Subcutaneous abdominal adipose tissue (tissue), 5 donors: ENCODE data around the gene S100PBP.

ENCODE experiments used
- H3K27ac ChIP-seq: one replicate; pipeline ENCODE4 v1.7.0; 2013; ENCODE audit warnings: low read depth, mild to moderate bottlenecking, inconsistent platforms, low read length, moderate library complexity
- H3K27me3 ChIP-seq, 5 donors: one replicate each; pipeline ENCODE4 v1.7.0; 2013; ENCODE audit warnings: low read length in 5 of 5, inconsistent platforms in 1 of 5; ENCODE audit not compliant: control insufficient read depth in 5 of 5, insufficient read depth in 4 of 5
- H3K36me3 ChIP-seq, 5 donors: one replicate each; pipeline ENCODE4 v1.7.0; 2013; ENCODE audit warnings: low read length in 5 of 5; ENCODE audit not compliant: control insufficient read depth in 5 of 5, insufficient read depth in 5 of 5
- H3K4me1 ChIP-seq, 5 donors: one replicate each; pipeline ENCODE4 v1.7.0; 2013; ENCODE audit warnings: low read length in 5 of 5, mild to moderate bottlenecking in 3 of 5, moderate library complexity in 1 of 5; ENCODE audit not compliant: control insufficient read depth in 5 of 5, insufficient read depth in 5 of 5
- H3K4me3 ChIP-seq, 5 donors: one replicate each; pipeline ENCODE4 v1.7.0; 2013; ENCODE audit warnings: low read length in 5 of 5, low read depth in 1 of 5
- H3K9ac ChIP-seq, 5 donors: one replicate each; pipeline ENCODE4 v1.7.0; 2013; ENCODE audit warnings: low read length in 5 of 5, mild to moderate bottlenecking in 4 of 5, moderate library complexity in 3 of 5
- H3K9me3 ChIP-seq, 5 donors: one replicate each; pipeline ENCODE4 v1.7.0; 2013; ENCODE audit warnings: low read length in 5 of 5; ENCODE audit not compliant: control insufficient read depth in 5 of 5
- donor health status: healthy.
- donor health status: healthy.
- donor health status: healthy.
- donor health status: healthy.
- donor health status: healthy.

Gene S100PBP

DNA sequence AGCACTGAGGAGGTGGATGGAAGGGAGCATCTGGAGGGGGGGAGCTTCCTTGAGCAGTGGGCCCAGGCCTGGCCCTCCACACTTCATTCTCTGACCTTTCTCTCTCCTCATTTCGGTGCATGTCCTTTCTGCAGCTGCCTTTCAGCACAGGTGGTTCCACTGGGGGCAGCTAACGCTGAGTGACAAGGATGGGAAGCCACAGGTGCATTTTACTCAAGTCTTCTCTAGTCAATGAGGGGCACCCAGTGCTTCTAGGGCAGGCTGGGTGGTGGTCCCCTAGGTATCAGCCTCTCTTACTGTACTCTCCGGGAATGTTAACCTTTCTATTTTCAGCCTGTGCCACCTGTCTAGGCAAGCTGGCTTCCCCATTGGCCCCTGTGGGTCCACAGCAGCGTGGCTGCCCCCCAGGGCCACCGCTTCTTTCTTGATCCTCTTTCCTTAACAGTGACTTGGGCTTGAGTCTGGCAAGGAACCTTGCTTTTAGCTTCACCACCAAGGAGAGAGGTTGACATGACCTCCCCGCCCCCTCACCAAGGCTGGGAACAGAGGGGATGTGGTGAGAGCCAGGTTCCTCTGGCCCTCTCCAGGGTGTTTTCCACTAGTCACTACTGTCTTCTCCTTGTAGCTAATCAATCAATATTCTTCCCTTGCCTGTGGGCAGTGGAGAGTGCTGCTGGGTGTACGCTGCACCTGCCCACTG is 43.5 kb upstream of the S100PBP start:
- Histone ChIP-seq H3K36me3 (peaks cover 3 to 54% (median 43%) of the 10 kb centered on the region in 5 donors), H3K9ac (no peak overlapping the region), H3K27me3 (no peaks in the 10 kb centered on the region), H3K4me1 (peaks cover 0 to 6% (median 4%) of the 10 kb centered on the region in 5 donors), H3K9me3 (no peaks in the 10 kb centered on the region), H3K27ac (no peak overlapping the region), H3K4me3 (no peak overlapping the region)

GRCh38 chr1:32774464-32774808 is 43.0 kb upstream of the S100PBP start:
- Histone ChIP-seq H3K27ac (no peak overlapping the region), H3K36me3 (peaks cover 3 to 59% (median 49%) of the 10 kb centered on the region in 5 donors), H3K9ac (no peak overlapping the region)

GRCh38 chr1:32774950-32775634 is 42.4 kb upstream of the S100PBP start:
- Histone ChIP-seq H3K9me3 (no peaks in the 10 kb centered on the region), H3K36me3 (peaks cover 6 to 62% (median 51%) of the 10 kb centered on the region in 5 donors), H3K9ac (no peak overlapping the region), H3K4me3 (no peak overlapping the region), H3K27me3 (no peaks in the 10 kb centered on the region), H3K27ac (no peak overlapping the region), H3K4me1 (peaks cover 0 to 6% (median 0%) of the 10 kb centered on the region in 5 donors)

More at GRCh38 chr1:32774464-32774808, 43.0 kb upstream of the S100PBP start:
- H3K27me3 ChIP-seq = no peaks in the 10 kb centered on the region
- no peak overlapping the region for H3K4me3 ChIP-seq
- peaks cover 0 to 6% (median under 1%) of the 10 kb centered on the region in 5 donors for H3K4me1 ChIP-seq
- H3K9me3 ChIP-seq = no peaks in the 10 kb centered on the region

- peaks cover 9 to 64% (median 54%) of the 10 kb centered on the region in 5 donors for H3K36me3 ChIP-seq
These were observed 41.7 kb upstream of the S100PBP start for GRCh38 chr1:32775640-32776337.

GRCh38 chr1:32779242-32779641 is 38.2 kb upstream of the S100PBP start:
- H3K9ac ChIP-seq = no peak overlapping the region
- H3K9me3 ChIP-seq = no peaks in the 10 kb centered on the region
- no peaks in the 10 kb centered on the region for H3K27me3 ChIP-seq
- no peak overlapping the region for H3K27ac ChIP-seq
- no peak overlapping the region for H3K4me3 ChIP-seq
- H3K4me1 ChIP-seq = peaks cover 0 to 3% (median 0%) of the 10 kb centered on the region in 5 donors
- H3K36me3 ChIP-seq = peaks cover 14 to 85% (median 71%) of the 10 kb centered on the region in 5 donors

More at GRCh38 chr1:32775640-32776337, 41.7 kb upstream of the S100PBP start:
- peaks cover 0 to 6% (median 0%) of the 10 kb centered on the region in 5 donors for H3K4me1 ChIP-seq
- no peak overlapping the region for H3K9ac ChIP-seq
- H3K4me3 ChIP-seq = no peak overlapping the region
- H3K9me3 ChIP-seq = no peaks in the 10 kb centered on the region
- no peaks in the 10 kb centered on the region for H3K27me3 ChIP-seq
- H3K27ac ChIP-seq = no peak overlapping the region

- H3K9ac ChIP-seq = no peak overlapping the region
- H3K27me3 ChIP-seq = no peaks in the 10 kb centered on the region
- H3K27ac ChIP-seq = no peak overlapping the region
- H3K36me3 ChIP-seq = peaks cover 21 to 86% (median 70%) of the 10 kb centered on the region in 5 donors
- H3K4me1 ChIP-seq = peaks cover 0 to 3% (median 0%) of the 10 kb centered on the region in 5 donors
- H3K9me3 ChIP-seq = no peaks in the 10 kb centered on the region
- H3K4me3 ChIP-seq = no peak overlapping the region
These were observed 37.4 kb upstream of the S100PBP start for GRCh38 chr1:32780005-32780404.

DNA sequence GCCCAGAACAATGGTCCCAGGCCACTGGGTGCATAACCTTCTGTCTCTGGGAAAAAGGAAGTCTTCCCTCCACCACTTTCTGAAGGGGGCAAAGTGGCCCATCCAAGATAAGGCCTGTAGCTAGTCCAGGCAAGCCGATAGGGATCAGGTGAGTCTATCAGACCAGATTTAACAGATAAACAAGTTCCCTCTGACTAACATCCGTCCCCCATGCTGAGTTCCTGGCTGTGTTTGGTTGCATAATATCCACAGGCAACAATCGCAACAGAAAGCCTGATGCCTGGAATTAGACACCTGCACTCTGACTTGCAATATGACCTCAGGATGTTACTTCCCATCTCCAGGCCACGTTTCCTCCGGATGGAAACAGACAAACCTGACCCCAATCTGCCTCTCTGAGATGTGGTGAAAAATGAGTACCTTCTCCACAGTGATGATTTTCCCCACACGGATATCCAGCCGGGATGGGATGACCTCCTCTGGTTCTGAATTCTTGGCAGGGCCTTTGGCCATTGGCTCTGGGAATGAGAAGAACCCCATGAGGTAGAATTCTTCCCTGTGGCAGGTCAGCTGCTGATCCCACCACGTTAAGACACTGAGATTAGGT is 36.7 kb upstream of the S100PBP start:
- H3K9me3 ChIP-seq = no peaks in the 10 kb centered on the region
- H3K27me3 ChIP-seq = no peaks in the 10 kb centered on the region
- no peak overlapping the region for H3K9ac ChIP-seq
- H3K36me3 ChIP-seq = peaks cover 21 to 80% (median 64%) of the 10 kb centered on the region in 5 donors
- H3K27ac ChIP-seq = no peak overlapping the region
- H3K4me3 ChIP-seq = no peak overlapping the region
- no peaks in the 10 kb centered on the region for H3K4me1 ChIP-seq

GRCh38 chr1:32782086-32782485 is 35.4 kb upstream of the S100PBP start:
- H3K36me3 ChIP-seq = peaks cover 30 to 85% (median 69%) of the 10 kb centered on the region in 5 donors
- no peaks in the 10 kb centered on the region for H3K27me3 ChIP-seq

DNA sequence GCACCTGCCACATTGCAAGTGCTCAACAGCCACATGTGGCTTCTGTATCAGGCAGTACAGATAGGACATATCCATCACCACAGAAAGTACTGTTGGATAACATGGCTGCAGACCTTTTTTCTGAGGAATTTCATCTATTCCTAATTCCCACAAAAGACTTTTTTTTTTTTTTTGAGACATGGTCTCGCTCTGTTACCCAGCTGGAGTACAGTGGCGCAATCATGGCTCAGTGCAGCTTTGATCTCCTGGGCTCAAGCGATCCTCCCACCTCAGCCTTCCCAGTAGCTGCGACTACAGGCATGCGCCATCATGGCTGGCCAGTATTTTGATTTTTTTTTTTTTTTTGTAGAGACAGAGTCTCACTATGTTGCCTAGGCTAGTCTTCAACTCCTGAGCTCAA is 33.6 kb upstream of the S100PBP start:
- H3K4me1 ChIP-seq = peaks cover 0 to 3% (median 0%) of the 10 kb centered on the region in 5 donors
- peaks cover 27 to 82% (median 66%) of the 10 kb centered on the region in 5 donors for H3K36me3 ChIP-seq
- H3K27me3 ChIP-seq = no peaks in the 10 kb centered on the region
- no peak overlapping the region for H3K27ac ChIP-seq
- H3K9ac ChIP-seq = no peak overlapping the region
- no peaks in the 10 kb centered on the region for H3K9me3 ChIP-seq
- no peak overlapping the region for H3K4me3 ChIP-seq

More at GRCh38 chr1:32782086-32782485, 35.4 kb upstream of the S100PBP start:
- H3K9me3 ChIP-seq = no peaks in the 10 kb centered on the region
- H3K27ac ChIP-seq = no peak overlapping the region
- H3K4me1 ChIP-seq = peaks cover 0 to 3% (median 0%) of the 10 kb centered on the region in 5 donors
- H3K9ac ChIP-seq = no peak overlapping the region
- H3K4me3 ChIP-seq = no peak overlapping the region
